Activated T-cell treated with anti-CD3 and anti-CD28 coated beads, Interleukin-2, amount 50 U/mL, for 1 hour (primary cell): ENCODE data around the gene RGS14.
A peak's percentile ranks its signal among the peaks of the same experiment; 100 is the strongest.
"Not testable (repeated sequence)": the region's sequence is repeated elsewhere in the genome, so short reads cannot be mapped to it uniquely, and the experiment has no call there.

ENCODE experiments used
- DNase-seq: peaks from one replicate; pipeline ENCODE4 v3.0.0-alpha.2; 2020

RGS14 gene

GRCh38 chr5:177350776-177351391 is 6.8 kb upstream of the RGS14 start:
- no peak for DNase-seq

- peak; percentile 90 for DNase-seq
Observed at GRCh38 chr5:177351392-177352329, 6.1 kb upstream of the RGS14 start, which contains the start of gene LMAN2. Gene LMAN2, minus strand, starts transcription at chr5:177351668. Its CDS starts 21 bp downstream, at chr5:177351647.

- DNase-seq = no peak
Observed at GRCh38 chr5:177353093-177353492, 4.6 kb upstream of the RGS14 start.

- no peak for DNase-seq
Observed at GRCh38 chr5:177354256-177354655, 3.5 kb upstream of the RGS14 start.

GRCh38 chr5:177354711-177355110 is 3.0 kb upstream of the RGS14 start:
- DNase-seq = no peak

- no peak for DNase-seq
Observed at GRCh38 chr5:177355162-177355867, 2.4 kb upstream of the RGS14 start.

- no peak for DNase-seq
Observed at GRCh38 chr5:177355868-177356168, 1.9 kb upstream of the RGS14 start.

GRCh38 chr5:177356746-177357145 is 978 bp upstream of the RGS14 start:
- no peak for DNase-seq

GRCh38 chr5:177357146-177357458 is 622 bp upstream of the RGS14 start:
- no peak for DNase-seq

- no peak for DNase-seq
Observed at GRCh38 chr5:177358370-177358819, 671 bp downstream of the RGS14 start.

GRCh38 chr5:177359451-177359851 is 1.7 kb downstream of the RGS14 start:
- DNase-seq = no peak

GRCh38 chr5:177359860-177360259 is 2.1 kb downstream of the RGS14 start:
- DNase-seq = no peak

- DNase-seq = not testable (repeated sequence)
Observed at GRCh38 chr5:177360740-177361139, 3.0 kb downstream of the RGS14 start.

GRCh38 chr5:177361418-177362291 is 3.9 kb downstream of the RGS14 start:
- no peak for DNase-seq

- no peak for DNase-seq
Observed at GRCh38 chr5:177362292-177362609, 4.5 kb downstream of the RGS14 start.

- peak; percentile 75 for DNase-seq
Observed at GRCh38 chr5:177362610-177363507, 5.1 kb downstream of the RGS14 start.

GRCh38 chr5:177363565-177363964 is 5.8 kb downstream of the RGS14 start:
- no peak for DNase-seq

GRCh38 chr5:177364159-177364962 is 6.6 kb downstream of the RGS14 start:
- no peak for DNase-seq

GRCh38 chr5:177365845-177366527 is 8.3 kb downstream of the RGS14 start:
- DNase-seq = no peak
